ENCODE data around the gene FARS2.

- TF ChIP-seq PBX3 (IDR thresholded peaks at IDR 0.05) (no peak), TCF12 (IDR thresholded peaks at IDR 0.05) (no peak), CTCF (IDR thresholded peaks at IDR 0.05) (no peak), REST (IDR thresholded peaks at IDR 0.05; ENCODE audit: low read depth, low read length) (no peak), YY1 (IDR thresholded peaks at IDR 0.05; ENCODE audit: low read depth) (no peak)
Measured at GRCh38 chr6:5235830-5236229, 25.5 kb upstream of the FARS2 start.
